Uterus (tissue), 2 donors: ENCODE measurements around the gene ZNF516.

Experiments used
- POLR2A ChIP-seq, 2 donors: fragments of 450-650 bp; IDR thresholded peaks; one replicate each; pipeline ENCODE4 v1.6.1; 2016; ENCODE audit warnings: antibody characterized with exemption in 2 of 2, mild to moderate bottlenecking in 1 of 2, moderate library complexity in 1 of 2
- TF ChIP-seq, protein P1 (sequence below), 4 experiments: fragments of 200-600 bp in 2 of 4; fragments of 450-650 bp in 2 of 4; sonication (generic) in 2 of 4; IDR thresholded peaks; one replicate each; pipeline ENCODE4 v1.5.1; 2016 to 2019; ENCODE audit warnings: antibody characterized with exemption in 4 of 4, mild to moderate bottlenecking in 2 of 4, moderate library complexity in 1 of 4

DNA sequence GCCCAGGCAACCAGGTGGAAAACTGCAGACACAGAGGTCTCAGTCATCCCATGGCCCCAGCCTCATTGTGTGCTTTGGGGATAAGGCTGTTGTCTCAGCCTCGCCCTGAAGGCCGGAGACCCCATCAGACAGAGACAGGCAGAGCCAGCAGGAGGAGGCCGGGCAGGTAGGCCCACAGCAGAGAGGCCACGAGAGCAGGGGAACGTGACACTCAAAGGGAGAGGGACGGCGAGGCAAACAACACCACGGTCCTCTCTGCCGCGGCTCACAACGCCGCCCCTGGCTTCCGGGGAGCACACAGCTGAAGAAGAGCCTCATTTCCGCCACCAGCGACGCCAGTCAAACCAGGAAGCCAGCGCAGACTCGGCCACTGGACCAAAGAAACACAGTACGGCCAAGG, 103.3 kb downstream of the ZNF516 start:
- TF ChIP-seq, protein P1, sequence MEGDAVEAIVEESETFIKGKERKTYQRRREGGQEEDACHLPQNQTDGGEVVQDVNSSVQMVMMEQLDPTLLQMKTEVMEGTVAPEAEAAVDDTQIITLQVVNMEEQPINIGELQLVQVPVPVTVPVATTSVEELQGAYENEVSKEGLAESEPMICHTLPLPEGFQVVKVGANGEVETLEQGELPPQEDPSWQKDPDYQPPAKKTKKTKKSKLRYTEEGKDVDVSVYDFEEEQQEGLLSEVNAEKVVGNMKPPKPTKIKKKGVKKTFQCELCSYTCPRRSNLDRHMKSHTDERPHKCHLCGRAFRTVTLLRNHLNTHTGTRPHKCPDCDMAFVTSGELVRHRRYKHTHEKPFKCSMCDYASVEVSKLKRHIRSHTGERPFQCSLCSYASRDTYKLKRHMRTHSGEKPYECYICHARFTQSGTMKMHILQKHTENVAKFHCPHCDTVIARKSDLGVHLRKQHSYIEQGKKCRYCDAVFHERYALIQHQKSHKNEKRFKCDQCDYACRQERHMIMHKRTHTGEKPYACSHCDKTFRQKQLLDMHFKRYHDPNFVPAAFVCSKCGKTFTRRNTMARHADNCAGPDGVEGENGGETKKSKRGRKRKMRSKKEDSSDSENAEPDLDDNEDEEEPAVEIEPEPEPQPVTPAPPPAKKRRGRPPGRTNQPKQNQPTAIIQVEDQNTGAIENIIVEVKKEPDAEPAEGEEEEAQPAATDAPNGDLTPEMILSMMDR (IDR thresholded peaks at IDR 0.05): no peak
- TF ChIP-seq POLR2A (IDR thresholded peaks at IDR 0.05): no peak
